ENCODE measurements around the gene EIF6. TPM values are rescaled to one million over a fixed set of nuclear protein-coding genes. Genes with fewer than 3 reads are reported as not detected.

Gene EIF6
- total RNA-seq (2014; rRNA removed; shearing (Covaris generic)) (93.9 and 113 TPM in 2 replicates), total RNA-seq (2022) (90.6 and 106 TPM in 2 replicates), Bru-seq, nascent RNA (percentile 75 among the genes with signal in this experiment), BruChase-seq, experiment 1, labeled RNA remaining after a 6-hour chase (percentile 78 among the genes with signal in this experiment), BruChase-seq, experiment 2, labeled RNA remaining after a 2-hour chase (percentile 73 among the genes with signal in this experiment)
- long read RNA-seq, transcript EIF6-206 (6 exons, 932 nt): minor isoform, 5 of 182 reads
- long read RNA-seq, transcript EIF6-203 (7 exons, 1,289 nt): major isoform, 148 of 182 reads
- long read RNA-seq, transcript EIF6-201 (6 exons, 1,252 nt): minor isoform, 8 of 182 reads
- long read RNA-seq, transcript EIF6-202 (5 exons, 1,017 nt): minor isoform, 9 of 182 reads
- long read RNA-seq, partial matches to known transcripts: 6 of 182 reads
- long read RNA-seq, other reads (novel, unspliced or antisense): 6 of 182 reads

DNA sequence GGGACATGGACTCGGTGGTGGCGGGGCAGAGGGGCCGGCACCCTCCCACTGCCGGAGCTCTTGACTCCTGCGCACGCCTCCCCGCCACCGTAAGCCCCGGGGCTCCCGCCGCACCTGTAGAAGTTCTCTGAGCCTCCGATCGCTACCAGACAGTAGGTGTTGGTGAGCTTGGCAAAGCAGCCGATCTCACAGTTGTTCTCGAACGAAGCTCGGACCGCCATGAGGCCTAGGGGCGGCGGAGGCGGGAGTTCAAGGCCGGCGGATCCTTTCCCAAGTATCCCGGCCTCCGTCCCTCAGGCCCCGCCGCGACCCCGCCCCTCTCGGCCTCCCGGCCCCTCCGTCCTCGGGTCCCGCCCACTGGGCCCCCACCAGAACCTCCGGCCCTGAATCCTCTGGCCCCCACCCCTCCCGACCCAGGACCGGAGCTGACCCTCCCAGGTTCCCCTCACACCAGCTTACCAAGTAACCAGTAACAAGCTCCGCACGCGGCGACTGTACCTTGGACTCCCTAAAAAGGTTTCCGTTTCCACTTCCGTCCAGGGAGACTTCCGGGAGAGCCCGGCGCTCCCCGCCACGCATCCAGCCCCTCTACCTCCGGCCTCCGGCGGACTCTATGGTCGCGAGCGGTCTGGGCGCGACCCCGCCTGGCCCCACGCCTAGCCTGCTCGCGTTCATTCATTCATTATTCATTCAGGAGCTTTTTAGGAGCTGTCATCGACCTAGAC, at the start of gene EIF6:
Gene EIF6 (minus strand): TSS at position 506 of the 725 bp plus-strand sequence. CDS start 285 bp downstream, at position 221.
- TF ChIP-seq EZH2phosphoT487 (IDR thresholded peaks at IDR 0.05; ENCODE audit: borderline replicate concordance, low read depth, low read length): no peak
- TF ChIP-seq, protein P1, sequence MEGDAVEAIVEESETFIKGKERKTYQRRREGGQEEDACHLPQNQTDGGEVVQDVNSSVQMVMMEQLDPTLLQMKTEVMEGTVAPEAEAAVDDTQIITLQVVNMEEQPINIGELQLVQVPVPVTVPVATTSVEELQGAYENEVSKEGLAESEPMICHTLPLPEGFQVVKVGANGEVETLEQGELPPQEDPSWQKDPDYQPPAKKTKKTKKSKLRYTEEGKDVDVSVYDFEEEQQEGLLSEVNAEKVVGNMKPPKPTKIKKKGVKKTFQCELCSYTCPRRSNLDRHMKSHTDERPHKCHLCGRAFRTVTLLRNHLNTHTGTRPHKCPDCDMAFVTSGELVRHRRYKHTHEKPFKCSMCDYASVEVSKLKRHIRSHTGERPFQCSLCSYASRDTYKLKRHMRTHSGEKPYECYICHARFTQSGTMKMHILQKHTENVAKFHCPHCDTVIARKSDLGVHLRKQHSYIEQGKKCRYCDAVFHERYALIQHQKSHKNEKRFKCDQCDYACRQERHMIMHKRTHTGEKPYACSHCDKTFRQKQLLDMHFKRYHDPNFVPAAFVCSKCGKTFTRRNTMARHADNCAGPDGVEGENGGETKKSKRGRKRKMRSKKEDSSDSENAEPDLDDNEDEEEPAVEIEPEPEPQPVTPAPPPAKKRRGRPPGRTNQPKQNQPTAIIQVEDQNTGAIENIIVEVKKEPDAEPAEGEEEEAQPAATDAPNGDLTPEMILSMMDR (conservative IDR thresholded peaks at IDR 0.05; ENCODE audit: low read length): no peak
- peaks cover 13% of the 10 kb centered on the region for H3K4me1 ChIP-seq (ENCODE audit: insufficient read depth, low read length, poor library complexity, severe bottlenecking)
- DNase-seq (ENCODE audit: low spot score): peak; percentile 90
- peak within 1 kb of the TSS; percentile 100 for H2AFZ ChIP-seq (ENCODE audit: low read length)
- no peaks in the 10 kb centered on the region for H4K20me1 ChIP-seq (ENCODE audit: insufficient read depth, low read length)
- peak within 1 kb of the TSS; percentile 99 for H3K4me3 ChIP-seq (ENCODE audit: low read depth, low read length, poor library complexity, severe bottlenecking)
- CTCF ChIA-PET (ENCODE audit: unreplicated experiment): interaction anchor here (0.6 to 1.3 kb wide), 3 partner anchors 13 to 669 kb away, joined by 3 to 4 read pairs (median 3); no protein-coding TSS in a partner anchor
- H3K4me2 ChIP-seq (ENCODE audit: low read length): peak within 1 kb of the TSS; percentile 92
- no TSS peak for BruUV-seq (replicated peaks)
- POLR2A ChIA-PET: interaction anchor here (0.5 to 1.1 kb wide), 8 partner anchors 26 to 728 kb away, joined by 3 to 4 read pairs (median 3); no protein-coding TSS in a partner anchor
- peak within 1 kb of the TSS; percentile 33 for H3K27ac ChIP-seq (ENCODE audit: low read depth, low read length, poor library complexity, severe bottlenecking)
- no peaks in the 10 kb centered on the region for H3K9me2 ChIP-seq (ENCODE audit: insufficient read depth, low read length)
- H3K79me2 ChIP-seq (ENCODE audit: insufficient read depth, low read depth, low read length): peaks cover 29% of the 10 kb centered on the region
- H3K36me3 ChIP-seq (ENCODE audit: insufficient read depth, low read length): peaks cover 38% of the 10 kb centered on the region
- H3K9me3 ChIP-seq (ENCODE audit: low read length): no peaks in the 10 kb centered on the region
- intact Hi-C loops (cut with micrococcal nuclease; ENCODE audit: unreplicated experiment): no loop called here

DNA sequence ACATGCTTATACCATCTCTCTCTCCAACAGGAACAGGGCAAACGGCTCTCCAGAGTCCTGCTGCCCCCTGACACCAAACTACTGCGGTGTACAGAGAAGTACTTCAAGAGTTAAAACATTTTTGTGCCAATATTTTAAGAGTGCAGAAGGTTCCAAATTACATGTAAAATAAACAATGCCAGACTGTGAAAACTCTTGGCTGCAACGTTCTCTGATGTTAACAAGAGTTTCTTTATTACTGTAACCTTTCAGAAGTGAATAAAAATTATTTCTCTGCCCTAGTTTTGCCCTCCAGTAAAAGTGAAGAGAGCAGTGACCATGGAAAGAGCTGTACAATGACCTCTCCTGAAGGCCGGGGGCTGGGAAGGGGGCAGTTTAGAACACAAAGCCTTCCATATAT, 49.0 kb upstream of the EIF6 start:
- ChIA-PET CTCF (ENCODE audit: unreplicated experiment) (no interaction called here), POLR2A (no interaction called here)
- no peak overlapping the region for H3K4me3 ChIP-seq (ENCODE audit: low read depth, low read length, poor library complexity, severe bottlenecking)
- H3K4me1 ChIP-seq (ENCODE audit: insufficient read depth, low read length, poor library complexity, severe bottlenecking): no peaks in the 10 kb centered on the region
- DNase-seq (ENCODE audit: low spot score): no peak
- no peak overlapping the region for H2AFZ ChIP-seq (ENCODE audit: low read length)
- no peaks in the 10 kb centered on the region for H3K9me3 ChIP-seq (ENCODE audit: low read length)
- no peaks in the 10 kb centered on the region for H3K9me2 ChIP-seq (ENCODE audit: insufficient read depth, low read length)
- H3K36me3 ChIP-seq (ENCODE audit: insufficient read depth, low read length): 0 out of 2 replicates have a peak, but pooled peaks cover 5% of the 10 kb centered on the region
- no peak overlapping the region for H3K27ac ChIP-seq (ENCODE audit: low read depth, low read length, poor library complexity, severe bottlenecking)
- BruUV-seq (replicated peaks): no TSS peak
- H3K79me2 ChIP-seq (ENCODE audit: insufficient read depth, low read depth, low read length): no peaks in the 10 kb centered on the region
- 0 out of 2 replicates have a peak, but pooled peaks cover 5% of the 10 kb centered on the region for H4K20me1 ChIP-seq (ENCODE audit: insufficient read depth, low read length)
- TF ChIP-seq EZH2phosphoT487 (IDR thresholded peaks at IDR 0.05; ENCODE audit: borderline replicate concordance, low read depth, low read length): no peak
- intact Hi-C loops (cut with micrococcal nuclease; ENCODE audit: unreplicated experiment): no loop called here
- H3K4me2 ChIP-seq (ENCODE audit: low read length): no peak overlapping the region

DNA sequence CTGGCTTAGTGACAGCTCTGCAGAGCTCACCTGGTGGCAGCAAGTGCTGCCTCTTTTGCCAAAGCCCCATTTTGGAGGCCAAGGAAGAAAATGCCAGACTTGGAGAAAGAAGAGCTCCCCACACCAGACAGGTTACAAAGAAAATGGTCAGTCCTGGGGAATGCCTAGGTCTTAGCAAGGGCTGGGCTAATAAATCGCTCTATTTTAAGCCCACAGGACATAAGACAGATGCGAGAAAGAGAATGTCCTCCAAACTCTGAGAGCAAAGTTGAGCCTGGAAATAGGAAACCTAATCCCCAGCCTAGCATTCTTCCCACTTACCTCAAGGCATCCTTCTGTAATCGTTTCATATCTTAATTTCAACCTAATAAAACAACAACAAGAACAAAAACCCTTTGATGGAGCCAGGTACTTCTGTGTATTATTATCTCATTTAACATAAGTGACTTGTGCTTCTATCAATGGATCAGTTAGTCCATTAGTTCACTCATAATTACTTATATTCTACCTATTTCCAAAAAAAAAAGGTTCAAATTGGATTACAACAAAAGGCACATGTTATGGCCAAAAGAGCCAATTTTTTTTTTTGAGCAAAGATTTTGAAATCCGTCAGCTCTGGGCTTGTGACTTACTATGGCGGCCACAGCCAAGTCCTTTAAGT, 48.1 kb upstream of the EIF6 start:
- Histone ChIP-seq H3K4me3 (ENCODE audit: low read depth, low read length, poor library complexity, severe bottlenecking) (no peak overlapping the region), H3K4me1 (ENCODE audit: insufficient read depth, low read length, poor library complexity, severe bottlenecking) (no peaks in the 10 kb centered on the region), H4K20me1 (ENCODE audit: insufficient read depth, low read length) (0 out of 2 replicates have a peak, but pooled peaks cover 5% of the 10 kb centered on the region), H3K9me3 (ENCODE audit: low read length) (no peaks in the 10 kb centered on the region), H3K36me3 (ENCODE audit: insufficient read depth, low read length) (0 out of 2 replicates have a peak, but pooled peaks cover 5% of the 10 kb centered on the region), H3K27ac (ENCODE audit: low read depth, low read length, poor library complexity, severe bottlenecking) (no peak overlapping the region), H2AFZ (ENCODE audit: low read length) (no peak overlapping the region), H3K79me2 (ENCODE audit: insufficient read depth, low read depth, low read length) (no peaks in the 10 kb centered on the region), H3K4me2 (ENCODE audit: low read length) (no peak overlapping the region), H3K9me2 (ENCODE audit: insufficient read depth, low read length) (no peaks in the 10 kb centered on the region)
- no peak for TF ChIP-seq EZH2phosphoT487 (IDR thresholded peaks at IDR 0.05; ENCODE audit: borderline replicate concordance, low read depth, low read length)
- TF ChIP-seq, protein P1 (conservative IDR thresholded peaks at IDR 0.05; ENCODE audit: low read length): no peak
- intact Hi-C loops (cut with micrococcal nuclease; ENCODE audit: unreplicated experiment): no loop called here
- BruUV-seq (replicated peaks): no TSS peak
- POLR2A ChIA-PET: interaction anchor here (1.5 kb wide), 1 partner anchor 12 kb away, joined by 4 read pairs; no protein-coding TSS in a partner anchor
- CTCF ChIA-PET (ENCODE audit: unreplicated experiment): no interaction called here
- no peak for DNase-seq (ENCODE audit: low spot score)
